IPS DF 19.7 (cell line): ENCODE measurements around the gene CCL3.
"Not testable (repeated sequence)": the region's sequence is repeated elsewhere in the genome, so short reads cannot be mapped to it uniquely, and the experiment has no call there.

Source experiments
- DNase-seq: peaks from one replicate; pipeline ENCODE4 v3.0.0-alpha.2; 2013; ENCODE audit warnings: low read depth, low spot score

CCL3 gene

DNA sequence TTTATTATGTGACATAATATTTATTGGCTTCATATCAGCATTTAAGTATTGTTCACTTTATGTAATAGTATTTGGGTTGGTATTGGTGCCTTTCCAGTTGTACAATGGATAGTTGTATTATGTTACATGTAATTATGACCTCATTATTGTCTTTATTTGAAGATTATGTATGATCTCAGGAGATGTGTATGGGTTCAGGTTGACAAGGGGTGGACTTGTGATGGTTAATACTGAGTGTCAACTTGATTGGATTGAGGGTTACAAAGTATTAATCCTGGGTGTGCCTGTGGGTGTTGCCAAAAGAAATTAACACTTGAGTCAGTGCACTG is 25.7 kb upstream of the CCL3 start:
- DNase-seq, result not testable (repeated sequence)

- DNase-seq, result not testable (repeated sequence)
These were observed 25.2 kb upstream of the CCL3 start for GRCh38 chr17:36114971-36115648.

DNA sequence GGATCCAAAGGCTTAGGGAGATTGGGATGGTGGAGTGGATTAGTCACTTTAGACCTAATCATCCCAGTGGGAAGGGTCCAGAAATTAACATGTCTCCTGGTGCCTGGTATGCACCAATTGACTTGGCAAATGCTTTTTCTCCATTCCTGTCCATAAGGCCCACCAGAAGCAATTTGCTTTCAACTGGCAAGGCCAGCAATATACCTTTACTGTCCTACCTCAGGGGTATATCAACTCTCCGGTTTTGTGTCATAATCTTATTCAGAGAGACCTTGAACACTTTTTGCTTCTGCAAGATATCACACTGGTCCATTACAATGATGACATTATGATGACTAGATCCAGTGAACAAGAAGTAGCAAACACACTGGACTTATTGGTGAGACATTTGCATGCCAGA is 23.2 kb upstream of the CCL3 start:
- not testable (repeated sequence) for DNase-seq

- no peak for DNase-seq
These were observed 22.6 kb upstream of the CCL3 start for GRCh38 chr17:36112572-36112971.

DNA sequence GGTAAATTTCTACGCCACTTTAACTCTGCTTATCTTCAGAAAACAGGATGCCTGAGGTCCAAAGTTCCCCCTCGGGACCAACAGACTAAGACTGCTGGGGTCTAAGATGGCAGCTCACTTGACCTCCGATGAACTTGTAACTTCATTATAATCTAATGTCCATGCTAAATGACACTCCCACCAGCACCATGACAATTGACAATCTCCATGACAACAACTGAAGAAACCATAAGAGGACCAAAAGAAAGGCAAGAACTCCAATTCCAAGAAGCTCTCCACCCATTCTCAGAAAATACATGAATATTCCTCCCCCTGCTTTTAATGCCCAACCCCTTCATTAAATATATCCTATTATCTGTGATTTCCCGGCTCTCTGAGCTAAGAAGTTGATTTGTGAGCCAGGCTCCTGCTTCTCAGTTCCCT is 21.1 kb upstream of the CCL3 start:
- no peak for DNase-seq

- not testable (repeated sequence) for DNase-seq
These were observed 18.3 kb upstream of the CCL3 start for GRCh38 chr17:36108265-36108664.

DNA sequence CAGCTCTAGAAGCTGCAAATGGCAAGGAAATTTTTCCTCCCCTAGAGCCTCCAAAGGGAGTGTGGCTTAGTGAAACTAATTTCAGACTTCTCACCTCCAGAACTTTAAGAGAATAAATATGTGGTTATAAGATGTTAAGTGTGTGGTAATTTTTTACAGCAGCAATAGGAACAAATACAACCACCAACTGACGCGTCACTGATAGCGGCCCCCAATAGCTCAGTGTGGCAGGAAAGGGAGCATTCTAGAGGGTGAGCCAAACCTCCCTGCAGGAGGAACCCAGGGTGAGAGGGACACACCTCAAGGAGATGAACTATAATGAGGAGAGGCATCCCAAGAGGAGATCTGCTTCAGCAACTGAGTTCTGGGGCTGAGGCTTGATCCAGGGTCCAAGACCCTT is 17.7 kb upstream of the CCL3 start:
- DNase-seq, result no peak

DNA sequence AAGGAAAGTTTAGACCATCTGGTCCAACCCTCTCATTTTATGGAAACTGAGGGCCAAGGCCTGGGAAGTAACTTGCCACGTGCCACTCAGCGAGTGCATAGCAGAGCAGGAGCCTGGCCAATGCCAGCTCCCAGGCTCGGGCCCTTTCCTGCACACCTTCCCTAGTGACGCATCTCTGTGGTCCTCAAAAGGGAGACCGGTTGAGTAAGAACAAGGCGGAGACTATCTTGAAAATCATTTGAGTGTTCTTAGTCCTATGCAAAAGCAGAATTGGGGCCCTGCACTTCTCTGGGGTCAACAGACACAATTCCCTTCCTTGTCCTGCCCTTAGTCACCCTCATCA is 16.5 kb upstream of the CCL3 start:
- no peak for DNase-seq

DNA sequence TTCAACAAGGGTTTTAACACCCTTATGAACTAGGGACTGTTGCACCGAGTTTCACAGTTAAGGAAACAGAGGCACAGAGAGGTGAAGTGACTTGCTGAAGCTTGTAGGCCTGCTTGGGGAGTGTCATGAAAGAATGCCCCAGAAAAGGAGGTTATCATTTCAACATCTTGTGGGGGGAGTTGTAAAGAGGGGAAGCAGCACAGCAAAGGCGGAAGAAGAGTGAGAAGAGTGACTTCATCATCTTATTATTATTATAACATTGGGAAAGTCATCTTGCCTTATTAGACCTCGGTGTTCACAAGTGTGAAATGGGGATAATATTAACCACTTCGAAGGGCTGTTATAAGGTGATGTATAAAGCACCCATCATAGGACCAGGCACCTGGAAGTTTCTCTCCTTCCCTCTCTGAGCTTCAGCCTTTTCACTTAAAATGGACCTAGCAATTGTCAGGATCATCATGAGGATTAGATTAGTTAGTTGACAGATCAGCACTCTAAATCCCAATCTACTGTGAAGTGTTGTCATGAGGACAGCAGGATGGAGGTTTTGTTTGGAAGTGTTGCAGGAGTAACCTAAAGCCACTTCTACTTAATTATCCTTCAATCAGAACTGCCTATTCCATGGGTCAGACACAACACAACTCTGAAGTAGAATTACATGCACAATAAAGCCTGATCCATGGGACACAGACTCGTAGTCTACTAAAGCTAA is 16.0 kb upstream of the CCL3 start:
- no peak for DNase-seq

GRCh38 chr17:36104701-36105181 is 14.8 kb upstream of the CCL3 start:
- no peak for DNase-seq

DNA sequence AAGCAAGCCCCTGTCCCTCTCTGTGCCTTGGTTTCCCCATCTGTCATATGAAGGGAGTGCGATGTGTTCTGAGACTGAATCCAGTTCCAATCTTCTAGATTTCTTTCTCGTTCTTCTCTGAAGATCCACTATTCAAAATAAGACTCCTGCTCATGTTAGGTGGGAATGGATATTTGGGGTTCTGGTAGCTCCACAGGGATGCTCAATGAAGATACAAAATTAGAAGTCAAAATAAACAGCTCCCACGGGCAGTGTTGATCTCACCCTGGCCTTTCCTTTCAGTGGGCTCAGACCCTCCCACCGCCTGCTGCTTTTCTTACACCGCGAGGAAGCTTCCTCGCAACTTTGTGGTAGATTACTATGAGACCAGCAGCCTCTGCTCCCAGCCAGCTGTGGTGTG is 14.3 kb upstream of the CCL3 start:
- not testable (repeated sequence) for DNase-seq

- DNase-seq, result not testable (repeated sequence)
These were observed 13.5 kb upstream of the CCL3 start, which contains the start of gene CCL4 for GRCh38 chr17:36103401-36103975. CCL4 (plus strand) TSS chr17:36103827; CDS start chr17:36103906, 79 bp downstream.

DNA sequence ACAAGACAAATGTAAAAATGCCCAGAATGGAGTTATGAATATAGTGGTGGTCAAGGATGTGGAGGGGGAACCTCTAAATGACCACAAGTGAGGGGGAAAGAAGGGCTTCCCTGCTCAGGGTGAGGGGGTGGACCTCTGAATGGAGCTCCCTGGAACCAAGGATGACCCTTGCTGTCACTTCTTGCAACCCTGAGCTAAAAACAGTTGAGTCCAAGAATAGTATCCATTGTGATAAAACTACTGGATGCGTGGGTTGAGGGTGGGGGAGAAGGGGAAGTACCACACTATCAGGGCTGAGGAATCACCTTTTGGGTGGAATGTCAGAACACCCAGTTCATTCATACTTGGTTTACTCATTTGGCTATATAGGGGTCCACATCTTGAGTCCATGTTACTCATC is 9.1 kb upstream of the CCL3 start:
- not testable (repeated sequence) for DNase-seq

- no peak for DNase-seq
These were observed 6.0 kb upstream of the CCL3 start for GRCh38 chr17:36095992-36096391.

GRCh38 chr17:36094746-36095145 is 4.8 kb upstream of the CCL3 start:
- DNase-seq, result no peak

- DNase-seq, result no peak
These were observed 4.3 kb upstream of the CCL3 start for GRCh38 chr17:36094232-36094631.

- DNase-seq, result not testable (repeated sequence)
These were observed 2.8 kb upstream of the CCL3 start for GRCh38 chr17:36092715-36093114.

- no peak for DNase-seq
These were observed 2.3 kb upstream of the CCL3 start for GRCh38 chr17:36092230-36092629.

- DNase-seq, result no peak
These were observed 541 bp downstream of the CCL3 start for GRCh38 chr17:36089339-36089865.

GRCh38 chr17:36088670-36089338 is 1.1 kb downstream of the CCL3 start:
- no peak for DNase-seq

- not testable (repeated sequence) for DNase-seq
These were observed 1.9 kb downstream of the CCL3 start for GRCh38 chr17:36087897-36088572.
